Caki2 (cell line): ENCODE data around the gene FBN1. TPM values are rescaled to one million over a fixed set of nuclear protein-coding genes. Genes with fewer than 3 reads are reported as not detected.

Source experiments
- DNase-seq: peaks from one replicate; pipeline ENCODE4 v3.0.0-alpha.2; 2015; ENCODE audit warnings: low read depth
- in situ Hi-C: cut with HindIII; loops from 2 replicates; pipeline ENCODE4 v1.10.0; 2016; ENCODE audit warnings: low sequenced_read_pairs, low pct_unique_long_range_greater_than_20kb, mixed read lengths
- total RNA-seq: library from RNA; depleted of rRNA; stranded (reverse); fragments of >200 nt; shearing (Covaris generic); gene quantifications from 2 replicates; pipeline ENCODE4 v1.2.3, GENCODE V29; 2014; ENCODE audit warnings: low replicate concordance

FBN1 gene
- total RNA-seq, 1 experiment from 2014 or later: 22.5 TPM

DNA sequence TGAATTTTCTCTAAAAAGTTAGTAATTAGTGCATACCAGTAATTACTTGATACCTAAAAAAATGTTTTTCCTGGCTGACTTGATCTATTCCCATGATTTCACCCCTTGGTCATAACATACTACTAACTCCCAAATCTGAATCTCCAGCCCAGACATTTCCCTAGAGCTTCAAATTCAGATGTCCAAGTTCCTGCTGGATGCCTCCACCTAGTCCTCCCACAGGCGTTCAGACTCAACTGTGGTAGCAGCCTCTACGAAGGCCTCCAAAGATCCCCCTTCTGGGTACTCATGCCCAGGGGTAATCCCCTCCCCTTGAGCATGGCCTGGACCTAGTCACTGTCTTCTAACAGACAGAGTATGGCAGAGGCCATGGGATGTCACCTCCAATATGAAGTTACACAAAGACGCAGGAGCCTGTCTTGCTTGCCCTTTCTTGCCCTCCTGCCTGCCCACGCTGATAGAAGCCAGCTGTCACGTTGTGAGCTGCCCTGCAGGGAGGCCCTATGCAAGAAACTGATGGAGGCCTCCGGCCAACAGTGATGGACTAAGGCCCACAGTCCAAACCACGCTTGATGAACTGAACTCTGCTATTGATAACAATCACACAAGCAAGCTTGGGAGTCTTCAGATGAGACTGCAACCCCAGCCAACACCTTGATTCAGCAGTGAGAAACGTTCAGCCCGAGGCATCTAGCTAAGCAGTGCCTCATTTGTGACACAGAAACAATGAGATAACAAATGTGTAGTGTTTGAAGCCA is 8.6 kb upstream of the FBN1 start:
- DNase-seq: no peak
- in situ Hi-C loops: no loop called here

DNA sequence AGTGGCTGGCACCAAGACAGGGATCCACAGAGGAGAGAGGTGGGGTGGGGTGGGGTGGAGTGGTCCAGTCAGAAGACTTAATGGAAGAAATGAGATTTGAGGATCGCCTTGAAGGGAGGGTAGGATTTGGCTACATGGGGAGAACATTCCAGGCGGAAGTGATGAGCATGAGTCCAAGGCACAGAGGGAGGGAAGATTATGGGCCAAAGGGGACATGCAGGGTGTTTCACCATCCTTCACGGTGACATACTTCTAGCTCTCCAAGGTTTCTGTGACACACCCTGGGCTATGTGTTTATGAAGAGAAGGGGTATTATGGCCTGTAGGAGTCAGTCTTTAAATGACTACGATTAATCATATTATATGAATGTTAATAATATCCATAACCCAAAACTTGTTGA is 7.7 kb upstream of the FBN1 start:
- in situ Hi-C loops: no loop called here
- DNase-seq: no peak

DNA sequence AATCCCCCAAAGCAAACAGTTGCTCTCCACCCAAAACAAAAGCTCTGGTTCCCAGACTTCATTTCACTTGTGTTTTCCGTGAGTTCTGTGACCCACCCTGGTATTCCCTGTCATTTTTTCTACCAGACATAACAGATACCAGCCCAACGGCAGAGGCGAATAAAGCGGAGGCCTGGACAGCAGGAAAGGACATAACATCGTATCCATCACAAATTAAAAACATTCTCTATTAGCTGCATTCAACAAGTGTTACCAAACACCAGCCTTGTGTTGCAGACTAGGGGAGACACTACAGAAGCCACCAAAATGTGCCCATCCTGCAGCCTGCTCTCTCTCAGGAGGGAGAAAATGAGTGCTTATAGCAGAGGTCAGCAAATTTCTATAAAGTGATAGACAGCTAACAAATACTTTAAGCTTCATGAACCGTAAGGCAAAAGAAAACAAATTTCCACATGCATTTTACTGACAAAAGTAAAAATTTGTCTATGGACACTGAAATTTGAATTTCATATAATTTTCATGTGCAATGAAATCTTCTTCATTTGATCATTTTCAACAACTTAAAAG is 7.1 kb upstream of the FBN1 start:
- DNase-seq: no peak
- in situ Hi-C loops: no loop called here

DNA sequence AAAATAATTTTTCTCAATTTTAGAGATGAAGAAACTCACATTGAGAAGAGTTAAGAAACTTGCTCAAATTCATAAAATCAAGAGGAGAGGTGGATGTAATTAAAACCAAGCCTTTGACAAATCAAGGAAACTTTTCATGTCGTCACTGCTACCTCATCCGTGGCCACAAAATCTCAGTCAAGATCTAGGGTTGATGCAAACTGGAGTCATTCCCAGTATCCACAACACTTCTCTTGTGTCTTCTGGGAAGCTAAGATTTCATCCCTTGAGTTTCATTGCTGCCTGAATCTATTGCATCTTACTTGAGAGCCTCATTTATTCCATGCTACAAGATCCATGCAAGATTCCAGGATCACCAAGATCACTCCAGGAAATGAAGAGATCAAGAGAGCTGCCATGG is 5.4 kb upstream of the FBN1 start:
- no peak for DNase-seq
- in situ Hi-C loops: no loop called here

DNA sequence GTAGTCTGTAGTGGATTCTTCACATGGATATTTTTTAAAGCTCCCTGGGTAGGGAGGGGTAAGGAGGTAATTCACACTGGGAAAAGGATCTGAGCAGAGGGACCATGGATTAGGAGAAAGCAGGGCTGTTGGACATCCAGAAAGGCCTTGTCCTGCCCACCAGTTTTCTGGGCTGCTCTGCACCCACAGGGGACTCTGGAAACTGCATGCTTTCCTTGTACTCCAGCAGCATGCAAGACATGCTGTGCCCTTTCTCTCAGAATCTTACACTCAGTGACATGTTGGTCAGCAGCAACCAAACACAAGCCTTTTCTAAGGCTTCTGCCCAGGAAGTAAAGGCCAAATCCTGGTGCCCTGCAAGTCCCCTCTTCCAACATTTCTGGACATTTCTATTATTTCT is 2.5 kb upstream of the FBN1 start:
- in situ Hi-C loops: no loop called here
- DNase-seq: peak; percentile 15

DNA sequence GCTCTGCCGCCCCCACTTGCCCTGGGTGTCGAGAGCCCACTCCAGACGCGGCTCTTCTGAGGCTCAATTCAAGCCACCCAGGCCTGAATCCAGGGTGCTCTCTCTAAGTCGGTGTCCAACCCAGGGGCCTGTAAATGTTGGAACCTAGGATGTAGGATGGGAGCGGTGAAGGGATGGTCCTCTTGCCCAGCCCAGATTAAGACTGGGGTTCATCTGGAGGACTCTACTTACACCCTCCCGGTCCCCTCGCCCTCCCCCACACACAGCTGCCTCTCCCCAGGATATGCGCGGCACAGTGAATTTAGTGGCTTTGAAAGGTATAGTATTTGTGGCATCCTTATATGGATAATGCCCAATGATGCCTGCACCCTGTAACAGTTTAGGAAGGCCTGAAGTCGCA is 822 bp upstream of the FBN1 start:
- no peak for DNase-seq
- in situ Hi-C loops: no loop called here

DNA sequence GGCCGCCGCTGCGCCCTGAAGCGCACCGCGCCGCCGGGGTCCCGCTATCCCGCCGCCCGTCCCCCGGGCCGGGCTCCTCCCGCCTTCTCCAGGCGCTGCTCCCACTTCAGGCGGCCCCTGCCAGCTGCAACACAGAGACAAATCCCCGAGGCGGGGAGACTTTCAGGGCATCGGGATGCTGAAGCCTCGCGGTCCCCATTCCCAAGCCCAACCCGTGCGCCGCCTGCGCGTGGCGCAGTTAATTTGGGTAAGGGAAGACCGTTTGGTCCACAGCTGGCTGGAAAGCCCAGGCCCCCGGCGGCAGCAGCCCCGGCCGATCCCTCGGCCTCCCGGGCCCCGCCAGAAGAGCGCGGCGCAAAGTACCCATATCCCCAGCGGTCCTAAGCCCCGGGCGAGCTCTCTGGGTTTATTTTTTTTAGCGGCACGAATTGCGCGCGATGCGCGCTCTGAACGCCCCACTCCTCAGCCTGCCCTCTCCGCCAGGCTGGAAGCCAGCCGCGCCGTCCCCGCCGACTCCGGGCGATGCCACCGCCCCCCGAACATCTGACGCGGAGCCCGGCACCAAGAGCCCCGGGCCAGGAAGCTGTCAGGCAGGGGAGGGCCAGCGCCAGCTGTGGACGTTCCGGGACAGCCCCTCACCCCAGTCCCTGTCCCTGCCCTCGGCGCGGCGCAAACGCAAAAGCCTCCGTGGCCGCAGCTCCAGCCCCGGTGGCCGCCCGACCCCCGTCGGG is 517 bp downstream of the FBN1 start:
- in situ Hi-C loops: no loop called here
- DNase-seq: peak; percentile 59

DNA sequence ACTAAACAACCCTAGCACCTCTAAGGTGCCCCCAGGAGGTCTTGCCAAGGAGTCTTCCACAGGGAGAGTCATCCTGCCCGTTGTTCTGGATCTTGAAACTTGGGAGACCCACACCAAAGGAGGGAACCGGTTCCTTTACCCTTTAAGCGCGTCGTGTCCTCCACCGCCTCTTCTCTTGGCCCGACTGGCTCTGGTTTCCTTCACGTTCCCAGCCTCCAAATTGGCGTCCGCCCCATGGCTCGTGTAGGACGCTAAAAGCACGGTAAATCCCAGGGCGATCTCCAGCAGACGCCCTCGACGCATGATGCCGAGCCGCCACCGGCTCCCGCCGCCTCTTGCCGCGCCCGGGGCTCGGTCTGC is 1.1 kb downstream of the FBN1 start:
- DNase-seq: no peak
- in situ Hi-C loops: no loop called here

DNA sequence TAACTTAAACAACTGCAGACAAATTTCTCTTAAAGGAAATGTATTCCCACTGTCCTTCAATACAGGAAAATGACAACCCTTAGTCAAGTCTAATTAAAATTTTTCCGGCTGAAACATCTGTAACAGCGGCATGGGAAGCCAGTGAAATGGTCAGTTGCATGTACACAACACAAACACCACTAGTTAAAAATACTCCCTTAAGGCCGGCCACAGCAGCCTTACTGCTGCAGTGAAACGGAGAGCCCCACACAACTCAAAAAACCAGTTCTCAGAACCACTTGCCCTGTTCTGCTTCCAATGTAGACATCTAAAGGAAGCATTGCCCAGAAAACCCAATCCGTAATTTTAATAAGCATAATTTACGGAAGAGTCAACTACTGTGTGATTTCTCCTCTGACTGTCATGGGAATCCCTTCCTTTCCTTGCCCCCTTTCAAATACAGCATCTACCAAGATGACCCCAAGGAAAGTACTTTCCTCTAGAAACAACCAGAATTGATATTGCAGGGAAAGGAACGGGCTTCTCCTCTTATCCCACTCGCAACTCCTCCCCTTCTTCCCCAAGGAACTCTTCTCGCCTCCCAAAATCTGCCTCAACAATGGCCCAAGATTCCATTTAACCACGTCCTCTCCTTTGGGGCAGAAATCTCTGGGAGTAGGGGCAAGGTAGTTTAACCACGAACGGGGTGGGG is 1.6 kb downstream of the FBN1 start:
- in situ Hi-C loops: no loop called here
- no peak for DNase-seq

DNA sequence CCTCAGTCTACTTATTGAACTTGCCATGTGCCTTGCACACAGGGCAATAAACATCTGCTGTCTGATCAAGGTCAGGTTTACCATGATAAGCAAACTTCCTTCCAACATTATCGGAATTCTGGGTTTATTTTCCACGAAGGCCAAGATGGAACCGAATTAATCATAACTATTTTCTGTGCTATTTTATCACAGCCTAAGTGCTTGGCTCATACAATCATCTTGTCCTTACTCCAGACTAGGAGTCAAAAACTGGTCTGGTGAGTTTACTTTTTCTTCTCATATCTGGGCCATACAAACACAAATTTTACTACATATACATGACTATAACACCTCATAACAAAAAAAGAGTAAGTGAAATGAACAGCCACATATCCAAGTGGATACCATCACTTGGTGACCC is 2.3 kb downstream of the FBN1 start:
- DNase-seq: no peak
- in situ Hi-C loops: no loop called here

DNA sequence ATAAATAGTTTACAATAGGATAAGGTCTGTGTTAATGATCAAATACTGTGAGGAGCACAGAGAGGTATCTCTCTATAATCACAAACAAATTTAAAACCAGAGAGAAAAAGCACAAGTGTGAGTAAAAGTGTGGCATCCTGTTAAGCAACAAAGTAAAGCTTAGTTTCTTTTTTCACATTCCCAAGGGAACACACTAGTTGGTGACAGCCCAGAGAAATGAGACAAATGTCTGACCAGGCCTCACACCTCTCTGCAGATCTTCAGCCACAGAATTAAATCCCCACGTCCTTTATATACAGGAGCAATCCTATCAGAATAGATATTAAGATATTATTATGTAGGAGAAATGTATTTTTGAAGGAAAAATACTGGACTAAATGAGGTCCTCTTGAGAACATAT is 2.7 kb downstream of the FBN1 start:
- in situ Hi-C loops: no loop called here
- DNase-seq: no peak

DNA sequence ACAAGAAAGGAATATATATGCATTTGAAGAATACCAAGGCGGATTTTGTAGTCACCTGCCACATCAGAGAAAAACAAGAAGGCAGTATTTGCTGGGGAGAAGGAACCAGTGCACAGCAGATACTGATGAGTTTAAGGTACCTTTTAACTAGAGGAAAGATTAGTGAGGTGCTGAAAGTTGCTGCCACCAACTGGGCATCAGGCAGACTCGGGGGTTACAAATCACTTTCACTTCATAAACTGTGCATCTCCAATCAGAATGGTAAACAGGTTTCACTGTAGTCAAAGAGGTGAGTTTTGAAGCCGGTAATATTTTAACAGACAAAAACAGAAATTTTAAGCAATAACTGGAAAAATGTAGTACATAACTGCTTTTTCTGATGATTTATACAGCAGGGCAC is 4.1 kb downstream of the FBN1 start:
- in situ Hi-C loops: no loop called here
- DNase-seq: peak; percentile 28

DNA sequence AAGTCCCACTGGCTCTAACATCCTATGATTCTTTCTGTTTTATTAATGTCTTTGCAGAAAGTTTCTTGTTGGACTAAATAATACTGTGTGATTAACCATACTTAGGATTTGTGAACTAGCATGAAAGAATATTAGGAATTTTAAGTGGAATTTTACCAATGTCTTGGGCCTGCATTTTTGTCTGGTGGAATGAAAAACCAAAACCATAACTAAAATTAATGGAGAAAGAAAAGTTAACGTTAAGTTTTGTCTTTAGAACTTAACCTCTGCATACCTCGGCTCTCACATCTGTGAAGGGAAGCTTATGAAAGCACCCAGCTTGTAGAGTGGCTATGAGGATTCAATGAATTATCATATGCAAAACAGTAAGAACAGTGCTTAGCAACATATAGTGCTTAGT is 6.5 kb downstream of the FBN1 start:
- in situ Hi-C loops: no loop called here

DNA sequence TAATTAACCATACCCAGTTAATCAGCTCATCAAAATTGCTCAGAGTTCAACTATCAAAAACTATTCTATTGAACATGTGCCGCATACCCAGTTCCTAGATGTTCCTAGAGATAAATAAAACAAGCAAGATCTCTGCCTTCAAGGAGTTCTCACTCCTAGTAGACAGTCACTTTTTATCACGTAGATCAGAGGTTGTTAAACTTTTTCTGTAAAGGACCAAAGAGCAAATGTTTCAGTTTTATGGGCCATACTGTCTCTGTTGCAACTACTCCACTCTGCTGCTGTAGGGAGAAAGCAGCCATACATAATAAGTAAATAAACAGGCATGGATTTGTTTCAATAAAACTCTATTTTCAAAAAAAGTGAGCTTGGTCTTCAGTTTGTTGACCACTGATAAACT is 7.9 kb downstream of the FBN1 start:
- DNase-seq: no peak
- in situ Hi-C loops: no loop called here

More for the DNA sequence above, 6.5 kb downstream of the FBN1 start:
- DNase-seq: no peak

DNA sequence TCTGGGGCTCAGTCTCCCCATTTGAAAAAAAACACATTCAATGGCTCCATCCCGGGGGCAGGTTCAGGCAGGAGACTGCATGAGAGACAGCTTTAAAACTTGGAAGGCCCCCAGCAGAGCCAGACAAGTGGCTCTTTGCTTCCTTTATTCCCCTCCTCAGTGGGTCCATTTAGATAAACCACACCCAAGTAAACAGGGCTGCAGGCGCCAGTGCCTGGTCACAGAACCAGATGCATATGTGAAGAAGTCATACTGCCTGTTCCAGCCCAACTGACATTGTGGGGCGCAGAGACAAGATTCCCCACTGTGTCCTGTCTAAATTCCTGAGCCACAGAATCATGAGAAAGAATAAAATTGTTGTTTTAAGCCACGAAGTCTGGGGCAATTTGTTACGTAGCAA is 9.0 kb downstream of the FBN1 start:
- no peak for DNase-seq
- in situ Hi-C loops: no loop called here

DNA sequence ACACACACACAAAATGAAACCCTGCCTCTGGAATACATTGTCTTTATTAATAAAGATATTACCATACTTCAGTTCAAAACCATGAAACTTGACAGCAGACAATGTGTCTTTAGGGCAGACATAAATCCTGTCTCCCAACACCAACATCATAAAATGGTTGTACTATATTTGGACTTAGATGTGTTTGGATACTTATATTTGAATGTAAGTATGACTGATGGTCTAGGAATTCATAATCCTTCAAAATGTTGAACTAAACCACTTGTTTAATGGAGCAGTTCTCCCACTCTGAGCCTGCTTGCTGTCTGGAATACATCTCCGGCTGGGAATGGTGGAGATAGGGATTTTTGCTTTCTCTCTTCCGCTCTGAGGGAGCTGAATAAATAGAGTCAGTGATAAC is 10.6 kb downstream of the FBN1 start:
- DNase-seq: no peak
- in situ Hi-C loops: no loop called here

DNA sequence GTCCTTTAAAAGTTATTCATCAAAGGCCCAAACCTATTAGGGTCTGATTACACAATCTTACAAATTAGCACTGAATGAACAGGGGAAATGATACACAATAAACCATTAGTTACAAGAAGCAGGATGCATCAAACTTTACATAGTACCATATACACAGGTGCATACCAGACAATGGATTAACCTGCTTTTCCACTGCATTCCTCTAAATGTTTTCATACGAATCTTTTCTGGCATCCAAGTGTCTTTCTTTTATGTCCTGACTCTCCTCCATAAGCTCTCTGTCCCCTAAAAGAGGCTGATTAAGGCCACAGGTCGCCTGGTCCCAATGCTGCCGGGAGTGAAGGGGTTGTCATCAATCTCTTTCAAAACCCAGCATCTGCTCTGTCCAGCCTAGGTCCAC is 11.4 kb downstream of the FBN1 start:
- no peak for DNase-seq
- in situ Hi-C loops: no loop called here

DNA sequence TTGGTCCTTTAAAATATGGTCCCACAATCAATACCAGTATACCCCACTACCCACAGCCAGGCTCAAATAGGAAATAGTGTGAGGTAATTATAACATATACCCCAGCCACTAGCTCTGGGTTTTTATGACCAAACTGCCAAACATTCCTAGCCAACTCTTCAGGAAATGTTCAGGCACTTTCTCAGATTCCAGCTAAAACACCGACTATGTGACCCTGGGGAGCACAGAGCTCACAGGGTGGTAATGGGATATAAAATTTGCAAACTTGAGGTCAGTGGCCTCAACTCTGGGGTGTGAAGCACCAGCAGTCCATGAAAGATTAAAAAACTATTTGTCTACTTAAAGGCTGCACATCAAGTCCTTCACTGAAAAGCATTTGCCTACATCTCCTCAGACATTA is 12.9 kb downstream of the FBN1 start:
- in situ Hi-C loops: no loop called here

DNA sequence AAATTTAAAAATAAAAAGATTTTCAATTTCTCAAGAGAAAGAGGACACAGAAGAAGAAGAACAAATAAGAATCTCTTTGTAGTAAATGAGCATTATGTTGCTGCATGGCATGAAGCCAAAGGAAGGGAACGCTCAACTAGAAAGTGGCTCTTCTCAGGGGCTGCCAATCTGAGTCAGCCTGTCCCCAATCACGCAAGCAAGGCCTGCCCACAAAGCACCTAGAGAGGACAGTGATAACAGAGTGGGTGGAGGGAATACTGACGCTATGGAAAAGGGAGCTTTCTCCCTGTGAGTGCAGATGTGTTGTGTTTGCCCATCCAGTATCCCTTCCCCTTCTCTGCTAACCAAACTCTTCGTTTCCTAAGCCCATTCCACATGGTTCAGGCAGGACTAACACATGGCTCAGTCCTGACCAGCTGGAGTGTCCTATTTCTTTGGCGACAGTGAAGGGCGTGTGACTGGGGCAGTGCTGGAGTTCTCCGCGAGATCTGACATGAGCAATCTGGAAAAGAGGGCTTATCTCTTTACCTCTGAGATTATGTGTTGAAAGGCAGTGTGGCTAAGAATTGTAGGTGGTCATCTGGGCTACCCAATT is 14.2 kb downstream of the FBN1 start:
- no peak for DNase-seq
- in situ Hi-C loops: no loop called here

More for the DNA sequence above, 12.9 kb downstream of the FBN1 start:
- no peak for DNase-seq
